ENCODE results near the gene CUX1. TPM values are rescaled to one million over a fixed set of nuclear protein-coding genes. Genes with fewer than 3 reads are reported as not detected.
A peak's percentile ranks its signal among the peaks of the same experiment; 100 is the strongest.

The CUX1 gene
- total RNA-seq, 4 donors from 2014 or later: 64.1 to 142 (median 111) TPM

- Histone ChIP-seq H3K36me3 (peaks cover 0 to 3% (median 0%) of the 10 kb centered on the region in 3 donors), H3K27ac (no peak overlapping the region), H3K27me3 (no peaks in the 10 kb centered on the region), H3K4me1 (no peaks in the 10 kb centered on the region), H3K4me3 (no peak overlapping the region), H3K9me3 (no peaks in the 10 kb centered on the region)
- no peak for DNase-seq
- TF ChIP-seq POLR2A (IDR thresholded peaks at IDR 0.05) (no peak), CTCF (IDR thresholded peaks at IDR 0.05) (no peak)
Observed at GRCh38 chr7:102313997-102314780, 496.8 kb downstream of the CUX1 start.

DNA sequence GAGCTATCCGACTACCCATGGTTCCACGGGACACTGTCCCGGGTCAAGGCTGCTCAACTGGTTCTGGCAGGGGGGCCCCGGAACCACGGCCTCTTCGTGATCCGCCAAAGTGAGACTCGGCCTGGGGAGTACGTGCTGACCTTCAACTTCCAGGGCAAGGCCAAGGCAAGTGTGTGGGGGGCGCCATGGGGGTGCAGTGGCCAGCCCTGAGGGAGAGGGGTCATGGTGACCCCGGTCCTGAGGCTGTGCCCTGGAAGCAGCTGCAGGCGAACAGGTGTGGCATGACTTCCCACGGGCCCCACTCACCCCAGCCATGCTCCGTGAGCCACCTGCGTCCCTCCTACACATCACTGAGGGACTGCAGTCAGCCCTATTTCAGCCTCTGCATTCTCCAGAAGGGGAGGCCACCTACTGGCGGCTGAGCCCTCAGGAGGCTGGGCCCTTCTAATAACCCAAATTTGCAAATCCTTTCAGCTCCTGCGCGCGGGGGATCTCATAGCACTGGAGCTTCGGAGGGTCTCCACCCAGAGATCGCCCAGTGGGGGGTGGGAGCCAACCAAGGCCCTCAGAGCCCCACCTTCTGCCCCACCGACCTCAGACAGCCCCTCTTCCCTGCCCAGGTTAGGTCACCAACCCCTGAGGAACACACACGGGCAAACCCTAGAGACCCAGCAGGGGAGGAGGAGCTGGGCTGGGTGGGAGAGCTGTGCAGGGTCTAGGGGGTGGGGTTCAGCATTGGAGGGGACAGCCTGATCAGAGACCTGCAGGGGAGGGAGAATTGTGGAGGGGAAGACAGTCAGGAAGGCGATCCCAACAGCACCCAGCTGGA is 500.0 kb downstream of the CUX1 start:
- no peaks in the 10 kb centered on the region for H3K27me3 ChIP-seq
- peaks cover 0 to 3% (median 0%) of the 10 kb centered on the region in 3 donors for H3K36me3 ChIP-seq
- DNase-seq: peak in 2 of 3 donors; percentile 24 to 47
- H3K4me3 ChIP-seq: no peak overlapping the region
- no peaks in the 10 kb centered on the region for H3K9me3 ChIP-seq
- H3K4me1 ChIP-seq: peaks cover 0 to 5% (median 0%) of the 10 kb centered on the region in 4 donors
- H3K27ac ChIP-seq: no peak overlapping the region
- TF ChIP-seq POLR2A (IDR thresholded peaks at IDR 0.05): no peak
- TF ChIP-seq CTCF (IDR thresholded peaks at IDR 0.05): no peak

- no peaks in the 10 kb centered on the region for H3K27me3 ChIP-seq
- H3K36me3 ChIP-seq: peaks cover 0 to 3% (median 0%) of the 10 kb centered on the region in 3 donors
- peak in 2 of 3 donors; percentile 28 to 46 for DNase-seq
- no peak overlapping the region for H3K4me3 ChIP-seq
- TF ChIP-seq POLR2A (IDR thresholded peaks at IDR 0.05) (no peak), CTCF (IDR thresholded peaks at IDR 0.05) (no peak)
- no peaks in the 10 kb centered on the region for H3K9me3 ChIP-seq
- peaks cover 0 to 5% (median 0%) of the 10 kb centered on the region in 4 donors for H3K4me1 ChIP-seq
- no peak overlapping the region for H3K27ac ChIP-seq
Observed at GRCh38 chr7:102318482-102318971, 501.1 kb downstream of the CUX1 start.

- Histone ChIP-seq H3K9me3 (no peaks in the 10 kb centered on the region), H3K27me3 (no peaks in the 10 kb centered on the region), H3K27ac (no peak overlapping the region), H3K4me1 (peaks cover 0 to 5% (median 0%) of the 10 kb centered on the region in 4 donors), H3K4me3 (no peak overlapping the region), H3K36me3 (peaks cover 0 to 3% (median 0%) of the 10 kb centered on the region in 3 donors)
- TF ChIP-seq CTCF (IDR thresholded peaks at IDR 0.05): no peak
- no peak for TF ChIP-seq POLR2A (IDR thresholded peaks at IDR 0.05)
- peak in 1 of 3 donors; percentile 7 for DNase-seq
Observed at GRCh38 chr7:102319671-102320070, 502.2 kb downstream of the CUX1 start.

GRCh38 chr7:102320181-102320580 is 502.8 kb downstream of the CUX1 start:
- Histone ChIP-seq H3K4me3 (no peak overlapping the region), H3K36me3 (peaks cover 0 to 3% (median 0%) of the 10 kb centered on the region in 3 donors), H3K27ac (no peak overlapping the region), H3K4me1 (peaks cover 0 to 5% (median 0%) of the 10 kb centered on the region in 4 donors), H3K27me3 (no peaks in the 10 kb centered on the region), H3K9me3 (no peaks in the 10 kb centered on the region)
- DNase-seq: peak in 1 of 3 donors; percentile 35
- TF ChIP-seq CTCF (IDR thresholded peaks at IDR 0.05): no peak
- no peak for TF ChIP-seq POLR2A (IDR thresholded peaks at IDR 0.05)
